B cell (primary cell): Measurements from ENCODE around the gene XDH. TPM values are rescaled to one million over a fixed set of nuclear protein-coding genes. Genes with fewer than 3 reads are reported as not detected.

Experiments
- ATAC-seq: fragments of 200-7000 bp; cut with Tn5 transposase; one replicate; pipeline ENCODE4 v1.10.0; 2021; ENCODE audit warnings: low read depth, mild to moderate bottlenecking, moderate number of reproducible peaks, moderate library complexity
- CTCF ChIA-PET: fragments of 350-600 bp; sonication (Branson Sonifier 250); formaldehyde crosslinking; loops from one replicate; lab custom pipeline; 2021; ENCODE audit warnings: antibody characterized with exemption, inconsistent platforms; lab: Charles Lee
- POLR2A ChIA-PET: fragments of 350-600 bp; sonication (Branson Sonifier 250); formaldehyde crosslinking; loops from one replicate; lab custom pipeline; 2021; ENCODE audit warnings: antibody characterized with exemption; lab: Charles Lee
- DNase-seq: peaks from one replicate; pipeline ENCODE4 v3.0.0; 2013
- H2AFZ ChIP-seq: 2 replicates; pipeline ENCODE4 v1.6.1; 2012; ENCODE audit warnings: mild to moderate bottlenecking, low read depth, low read length; ENCODE audit not compliant: insufficient read depth, poor library complexity, severe bottlenecking
- H3K27ac ChIP-seq, 2 donors: 1 replicate in 1 of 2; 2 replicates in 1 of 2; pipeline ENCODE4 v1.5.1; 2012 to 2013; ENCODE audit warnings: low read length in 2 of 2, mild to moderate bottlenecking in 2 of 2, moderate library complexity in 1 of 2
- H3K27me3 ChIP-seq, 4 experiments: fragments of 200-600 bp in 1 of 4; sonication (generic) in 1 of 4; replicated peaks in 1 of 4; 1 replicate in 2 of 4; 2 replicates in 2 of 4; pipeline versions ENCODE4 v1.6.1 to v1.7.0; 2013 to 2016; ENCODE audit warnings: low read length in 3 of 4, mild to moderate bottlenecking in 2 of 4, mixed read lengths in 1 of 4, moderate library complexity in 1 of 4; ENCODE audit not compliant: insufficient read depth in 4 of 4, control insufficient read depth in 3 of 4; ENCODE audit errors: control extremely low read depth in 1 of 4
- H3K36me3 ChIP-seq, 2 experiments: replicated peaks in 1 of 2; 1 replicate in 1 of 2; 2 replicates in 1 of 2; pipeline versions ENCODE4 v1.6.1 to v1.7.1; 2013; ENCODE audit warnings: low read length in 1 of 2; ENCODE audit not compliant: insufficient read depth in 2 of 2, control insufficient read depth in 1 of 2; ENCODE audit errors: control extremely low read depth in 1 of 2, extremely low read depth in 1 of 2
- H3K4me1 ChIP-seq, 2 donors: fragments of 200-600 bp in 1 of 2; sonication (generic) in 1 of 2; 1 replicate in 1 of 2; 2 replicates in 1 of 2; pipeline versions ENCODE4 v1.5.1 to v1.6.1; 2013 to 2017; ENCODE audit warnings: low read length in 2 of 2; ENCODE audit not compliant: control insufficient read depth in 2 of 2, insufficient read depth in 2 of 2
- H3K4me2 ChIP-seq: replicated peaks from 2 replicates; pipeline ENCODE3; 2012; ENCODE audit warnings: mild to moderate bottlenecking, low read depth, low read length; ENCODE audit not compliant: poor library complexity, severe bottlenecking
- H3K4me3 ChIP-seq, 5 experiments: fragments of 200-600 bp in 1 of 5; sonication (generic) in 1 of 5; 1 replicate in 3 of 5; 2 replicates in 2 of 5; pipeline versions ENCODE4 v1.5.1 to v1.7.0; 2011 to 2016; ENCODE audit warnings: low read length in 4 of 5, mild to moderate bottlenecking in 4 of 5, low read depth in 2 of 5, control low read depth in 1 of 5, moderate library complexity in 1 of 5; ENCODE audit not compliant: insufficient read depth in 1 of 5; ENCODE audit errors: control extremely low read depth in 1 of 5, extremely low read depth in 1 of 5
- H3K79me2 ChIP-seq: fragments of 200-600 bp; sonication (generic); one replicate; pipeline ENCODE4 v1.6.0; 2016; ENCODE audit warnings: low read length; ENCODE audit not compliant: control insufficient read depth, insufficient read depth
- H3K9ac ChIP-seq: fragments of 200-600 bp; sonication (generic); 2 replicates; pipeline ENCODE4 v1.6.1; 2017; ENCODE audit warnings: mild to moderate bottlenecking, low read length, moderate library complexity
- H3K9me3 ChIP-seq, 3 donors: one replicate each; pipeline versions ENCODE4 v1.6.1 to v1.7.1; 2013; ENCODE audit warnings: low read length in 2 of 3; ENCODE audit not compliant: control insufficient read depth in 2 of 3, insufficient read depth in 1 of 3; ENCODE audit errors: control extremely low read depth in 1 of 3
- H4K20me1 ChIP-seq: 2 replicates; pipeline ENCODE4 v1.6.0; 2012; ENCODE audit warnings: mild to moderate bottlenecking, low read length; ENCODE audit not compliant: insufficient read depth, control insufficient read depth, poor library complexity, severe bottlenecking
- H3K27ac Mint-ChIP-seq: one replicate; pipeline ENCODE4 v1.8.0; 2021; ENCODE audit warnings: mixed read lengths
- H3K27me3 Mint-ChIP-seq: one replicate; pipeline ENCODE4 v1.8.0; 2021; ENCODE audit warnings: mixed read lengths
- H3K4me1 Mint-ChIP-seq: one replicate; pipeline ENCODE4 v1.8.0; 2021; ENCODE audit warnings: mixed read lengths
- H3K4me3 Mint-ChIP-seq: one replicate; pipeline ENCODE4 v1.8.0; 2021; ENCODE audit warnings: mixed read lengths
- H3K9me3 Mint-ChIP-seq: one replicate; pipeline ENCODE4 v1.8.0; 2022; ENCODE audit warnings: mixed read lengths; ENCODE audit not compliant: insufficient read depth
- EZH2 ChIP-seq: IDR thresholded peaks from 2 replicates; pipeline ENCODE4 v1.6.1; 2012; ENCODE audit warnings: borderline replicate concordance, low read depth, mild to moderate bottlenecking, moderate library complexity, low read length; ENCODE audit not compliant: insufficient read depth, poor library complexity, severe bottlenecking
- WGBS: methylation state at CpG from one replicate; pipeline ENCODE4 v1.1.5; 2013; ENCODE audit warnings: missing lambda C conversion rate; ENCODE audit not compliant: insufficient coverage; 5-methylcytosine and 5-hydroxymethylcytosine counted together
- intact Hi-C: fragments of 100-400 bp; cut with micrococcal nuclease; formaldehyde crosslinking; loops from one replicate; pipeline ENCODE4 v1.10.0; 2022
- polyA plus RNA-seq: library from polyadenylated mRNA; depleted of rRNA; stranded (reverse); fragments of >200 nt; gene quantifications from 2 replicates; pipeline ENCODE4 v1.2.3, GENCODE V29; 2012
- total RNA-seq, 2 donors: library from RNA; stranded (reverse); fragments of 120-200 nt in 1 of 2; gene quantifications; 1 replicate in 1 of 2; 2 replicates in 1 of 2; pipeline versions ENCODE4 v1.2.3 to v1.2.4, GENCODE V29; 2013 to 2022
- TF ChIP-seq, protein P1 (sequence below): fragments of 200-600 bp; IDR thresholded peaks from one replicate; pipeline ENCODE4 v1.8.0; 2022; ENCODE audit warnings: antibody characterized with exemption, mild to moderate bottlenecking

The XDH gene
- total and polyA plus RNA-seq, 2 donors (not counting 1 experiment from before 2014, with no cell fraction given) = not detected

DNA sequence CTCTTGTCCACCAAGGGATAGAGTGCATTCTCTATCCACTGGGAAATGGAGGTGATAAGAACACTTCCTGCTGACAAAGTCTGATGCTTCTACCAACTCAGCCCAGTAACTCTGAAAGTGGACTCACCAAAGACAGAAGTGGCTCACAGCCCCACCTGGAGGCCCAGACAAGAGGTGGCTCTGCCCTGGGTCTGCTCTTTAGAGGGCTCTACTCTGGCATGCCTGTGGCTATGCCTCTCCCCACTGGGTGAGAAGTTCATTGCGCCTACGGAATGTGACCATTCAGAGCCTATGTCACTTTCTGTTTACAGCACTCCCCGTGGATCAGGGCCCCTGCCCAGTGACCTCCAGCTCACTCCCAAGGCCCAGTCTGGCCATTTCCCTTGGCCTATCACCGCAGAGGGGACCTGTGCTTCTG, 13.5 kb upstream of the XDH start:
- H2AFZ ChIP-seq = no peak overlapping the region
- Mint-ChIP-seq H3K9me3 (no peaks in the 10 kb centered on the region), H3K27me3 (peaks cover 18% of the 10 kb centered on the region), H3K4me1 (no peaks in the 10 kb centered on the region), H3K4me3 (no peak overlapping the region), H3K27ac (no peak overlapping the region)
- ATAC-seq (no peak), DNase-seq (no peak)
- TF ChIP-seq, protein P1, sequence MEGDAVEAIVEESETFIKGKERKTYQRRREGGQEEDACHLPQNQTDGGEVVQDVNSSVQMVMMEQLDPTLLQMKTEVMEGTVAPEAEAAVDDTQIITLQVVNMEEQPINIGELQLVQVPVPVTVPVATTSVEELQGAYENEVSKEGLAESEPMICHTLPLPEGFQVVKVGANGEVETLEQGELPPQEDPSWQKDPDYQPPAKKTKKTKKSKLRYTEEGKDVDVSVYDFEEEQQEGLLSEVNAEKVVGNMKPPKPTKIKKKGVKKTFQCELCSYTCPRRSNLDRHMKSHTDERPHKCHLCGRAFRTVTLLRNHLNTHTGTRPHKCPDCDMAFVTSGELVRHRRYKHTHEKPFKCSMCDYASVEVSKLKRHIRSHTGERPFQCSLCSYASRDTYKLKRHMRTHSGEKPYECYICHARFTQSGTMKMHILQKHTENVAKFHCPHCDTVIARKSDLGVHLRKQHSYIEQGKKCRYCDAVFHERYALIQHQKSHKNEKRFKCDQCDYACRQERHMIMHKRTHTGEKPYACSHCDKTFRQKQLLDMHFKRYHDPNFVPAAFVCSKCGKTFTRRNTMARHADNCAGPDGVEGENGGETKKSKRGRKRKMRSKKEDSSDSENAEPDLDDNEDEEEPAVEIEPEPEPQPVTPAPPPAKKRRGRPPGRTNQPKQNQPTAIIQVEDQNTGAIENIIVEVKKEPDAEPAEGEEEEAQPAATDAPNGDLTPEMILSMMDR = no peak
- TF ChIP-seq EZH2 = no peak
- peaks cover 0 to 2% (median 0%) of the 10 kb centered on the region in 3 donors for H3K9me3 ChIP-seq
- no peak overlapping the region for H3K4me3 ChIP-seq
- H3K4me1 ChIP-seq = no peaks in the 10 kb centered on the region
- H3K79me2 ChIP-seq = no peaks in the 10 kb centered on the region
- no peak overlapping the region for H3K4me2 ChIP-seq
- no peaks in the 10 kb centered on the region for H3K36me3 ChIP-seq
- POLR2A ChIA-PET = no interaction called here
- WGBS = 76% methylated on average over 3 of the region's 4 CpGs
- H3K27me3 ChIP-seq = peaks cover 0 to 5% (median 2%) of the 10 kb centered on the region in 4 experiments
- no peak overlapping the region for H3K27ac ChIP-seq
- no peaks in the 10 kb centered on the region for H4K20me1 ChIP-seq
- CTCF ChIA-PET = no interaction called here
- no peak overlapping the region for H3K9ac ChIP-seq
- intact Hi-C loops = no loop called here

DNA sequence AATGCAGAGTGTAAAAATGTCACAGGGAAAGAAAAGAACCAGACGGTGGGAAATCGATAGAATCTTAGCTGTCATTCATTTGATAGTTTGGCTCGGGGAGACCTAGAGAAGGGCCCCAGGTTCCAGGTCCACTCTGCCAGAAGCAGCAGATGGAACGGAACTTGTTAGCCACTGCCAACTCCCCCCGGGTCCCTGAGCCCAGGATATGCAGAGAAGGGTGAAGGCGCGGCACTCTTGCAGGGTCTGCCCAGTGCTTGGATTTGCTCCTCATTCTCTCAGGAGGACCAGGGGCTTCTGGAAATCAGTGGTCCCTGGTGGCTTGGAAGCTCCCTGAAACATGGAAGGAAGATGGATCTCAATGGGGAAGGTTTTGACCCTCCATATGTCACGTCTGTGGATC, 11.6 kb upstream of the XDH start:
- Histone ChIP-seq H3K27ac (no peak overlapping the region), H3K79me2 (no peaks in the 10 kb centered on the region), H3K4me1 (no peaks in the 10 kb centered on the region), H3K4me3 (no peak overlapping the region), H3K9me3 (peaks cover 0 to 2% (median 0%) of the 10 kb centered on the region in 3 donors), H3K36me3 (no peaks in the 10 kb centered on the region), H3K9ac (no peak overlapping the region), H3K27me3 (peaks cover 0 to 5% (median 2%) of the 10 kb centered on the region in 4 experiments), H3K4me2 (no peak overlapping the region), H2AFZ (no peak overlapping the region), H4K20me1 (no peaks in the 10 kb centered on the region)
- no peak for ATAC-seq
- ChIA-PET POLR2A (no interaction called here), CTCF (no interaction called here)
- Mint-ChIP-seq H3K27ac (no peak overlapping the region), H3K4me3 (no peak overlapping the region), H3K4me1 (no peaks in the 10 kb centered on the region), H3K27me3 (peaks cover 24% of the 10 kb centered on the region), H3K9me3 (no peaks in the 10 kb centered on the region)
- WGBS = 90% methylated on average over 8 of the region's 8 CpGs
- no peak for DNase-seq
- intact Hi-C loops = no loop called here
- TF ChIP-seq EZH2 = no peak
- TF ChIP-seq, protein P1 = no peak
